ENCODE data around the gene TIMM44. TPM values are rescaled to one million over a fixed set of nuclear protein-coding genes. Genes with fewer than 3 reads are reported as not detected.
"Not testable (repeated sequence)": the region's sequence is repeated elsewhere in the genome, so short reads cannot be mapped to it uniquely, and the experiment has no call there.

TIMM44 gene
- total and polyA plus RNA-seq, 7 experiments from 2014 or later: 16.7 to 97.6 (median 67.5) TPM

DNA sequence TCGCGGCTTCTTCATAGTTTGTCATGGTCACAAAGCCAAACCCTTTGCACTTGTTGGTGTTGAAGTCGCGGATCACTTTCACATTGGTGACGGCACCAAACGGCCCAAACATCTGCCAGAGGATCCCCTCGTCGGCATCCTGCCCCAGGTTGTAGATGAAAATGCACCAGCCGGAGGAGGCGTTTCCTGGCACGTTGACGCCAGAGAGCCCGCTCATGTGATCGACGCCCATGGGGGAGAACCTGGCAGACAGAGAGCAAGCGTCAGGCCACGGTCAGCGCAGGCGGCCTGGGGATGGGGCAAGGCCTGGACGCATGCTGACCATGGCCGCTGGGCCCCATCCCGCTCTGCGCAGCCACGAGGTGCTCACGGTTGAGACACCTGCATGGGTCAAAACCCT is 20.1 kb upstream of the TIMM44 start:
- intact Hi-C loops (cut with micrococcal nuclease): no loop called here
- POLR2A ChIA-PET: no interaction called here

DNA sequence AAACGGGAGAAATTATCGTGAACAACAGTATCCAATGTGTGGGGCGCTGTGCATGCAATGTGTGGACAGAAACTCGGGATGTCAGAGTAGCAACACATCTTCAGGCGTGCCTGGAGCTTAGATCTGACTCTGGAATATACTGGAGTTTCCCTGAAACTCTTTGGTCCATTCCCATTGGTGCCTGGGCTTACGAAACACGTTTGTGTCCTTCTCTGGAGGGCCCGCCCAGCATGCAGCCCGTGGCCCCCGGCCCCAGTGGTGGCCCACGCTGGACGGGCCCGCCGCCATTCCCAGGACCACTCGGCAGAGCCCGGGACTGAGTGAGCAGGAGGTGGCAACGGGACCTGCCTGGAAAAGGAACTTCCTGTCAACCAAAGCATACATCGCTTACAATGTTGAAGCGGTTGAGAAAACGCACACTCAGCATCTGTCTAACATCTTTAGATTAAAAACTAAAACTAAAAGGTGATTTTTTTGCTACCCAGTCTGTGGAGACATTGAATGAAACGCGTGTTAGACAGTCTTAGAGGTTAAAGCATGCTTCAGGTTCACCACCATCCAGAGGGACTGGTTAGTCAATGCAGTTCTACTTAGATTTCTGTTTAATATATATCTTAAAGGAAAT is 19.3 kb upstream of the TIMM44 start:
- Histone ChIP-seq H3K4me3 (ENCODE audit: low read length) (no peak overlapping the region), H3K4me1 (ENCODE audit: control insufficient read depth in 2 of 2, insufficient read depth in 2 of 2, low read length in 2 of 2) (no peaks in the 10 kb centered on the region), H3K36me3 (ENCODE audit: control insufficient read depth in 2 of 3, insufficient read depth in 3 of 3, low read length in 3 of 3) (peaks cover 0 to 75% (median 16%) of the 10 kb centered on the region in 3 experiments), H3K27ac (ENCODE audit: low read depth, low read length) (no peak overlapping the region), H3K27me3 (ENCODE audit: control insufficient read depth in 2 of 2, insufficient read depth in 2 of 2, low read length in 2 of 2) (no peaks in the 10 kb centered on the region), H3K9me3 (ENCODE audit: control insufficient read depth in 2 of 3, low read length in 3 of 3) (no peaks in the 10 kb centered on the region)
- Mint-ChIP-seq H3K4me3 (no peak overlapping the region), H3K27me3 (no peaks in the 10 kb centered on the region), H3K4me1 (peaks cover 0 to 3% (median 0%) of the 10 kb centered on the region in 7 donors), H3K27ac (no peak overlapping the region), H3K36me3 (peaks cover 4 to 22% (median 9%) of the 10 kb centered on the region in 5 donors), H3K9me3 (no peaks in the 10 kb centered on the region)
- POLR2A ChIA-PET: no interaction called here
- no peak for DNase-seq
- CTCF ChIA-PET: no interaction called here
- ATAC-seq: no peak
- intact Hi-C loops (cut with micrococcal nuclease): no loop called here

More for the DNA sequence above, 20.1 kb upstream of the TIMM44 start:
- Histone ChIP-seq H3K27ac (ENCODE audit: low read depth, low read length) (no peak overlapping the region), H3K4me3 (ENCODE audit: low read length) (no peak overlapping the region), H3K27me3 (ENCODE audit: control insufficient read depth in 2 of 2, insufficient read depth in 2 of 2, low read length in 2 of 2) (no peaks in the 10 kb centered on the region), H3K36me3 (ENCODE audit: control insufficient read depth in 2 of 3, insufficient read depth in 3 of 3, low read length in 3 of 3) (peaks cover 0 to 79% (median 16%) of the 10 kb centered on the region in 3 experiments), H3K9me3 (ENCODE audit: control insufficient read depth in 2 of 3, low read length in 3 of 3) (no peaks in the 10 kb centered on the region), H3K4me1 (ENCODE audit: control insufficient read depth in 2 of 2, insufficient read depth in 2 of 2, low read length in 2 of 2) (no peaks in the 10 kb centered on the region)
- ATAC-seq (no peak), DNase-seq (no peak)
- no peaks in the 10 kb centered on the region for H3K27me3 Mint-ChIP-seq
- H3K4me1 Mint-ChIP-seq: peaks cover 0 to 3% (median 0%) of the 10 kb centered on the region in 7 donors
- no peaks in the 10 kb centered on the region for H3K9me3 Mint-ChIP-seq
- H3K36me3 Mint-ChIP-seq: peaks cover 4 to 23% (median 9%) of the 10 kb centered on the region in 5 donors
- no peak overlapping the region for H3K4me3 Mint-ChIP-seq
- CTCF ChIA-PET: no interaction called here
- no peak overlapping the region for H3K27ac Mint-ChIP-seq

DNA sequence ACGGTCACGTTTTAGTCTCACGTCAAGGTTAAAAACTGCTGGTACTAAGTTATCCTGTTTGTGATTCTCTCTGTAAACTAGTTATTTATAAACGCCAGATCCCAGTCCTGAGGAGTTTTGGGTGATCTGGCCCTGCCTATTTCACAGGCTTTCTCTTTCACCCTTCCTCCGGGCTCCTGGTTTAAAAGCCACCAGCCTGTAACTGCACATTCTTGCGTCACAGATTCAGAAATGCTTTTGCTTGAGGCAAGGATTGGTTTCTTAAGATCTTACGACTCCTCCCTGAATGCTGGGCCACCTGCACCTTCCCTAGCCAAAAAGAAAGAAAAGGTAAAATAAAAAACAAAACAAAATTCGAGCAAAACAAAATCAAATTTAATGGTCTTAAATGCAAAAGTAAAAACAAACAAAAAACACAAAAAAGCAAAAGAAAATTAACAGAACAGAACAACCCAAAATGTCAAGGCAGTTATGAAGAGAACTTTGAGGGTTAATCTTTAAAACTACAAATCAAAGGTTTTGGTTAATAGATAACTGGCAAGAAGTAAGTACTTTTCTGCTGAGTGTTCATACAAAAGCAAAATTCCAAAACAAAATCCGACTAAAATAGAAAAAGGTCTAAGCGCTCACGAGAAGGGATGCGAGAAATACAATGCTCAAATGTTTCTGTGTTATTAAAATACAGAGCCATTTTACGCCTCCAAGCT is 18.6 kb upstream of the TIMM44 start:
- Mint-ChIP-seq H3K27me3 (no peaks in the 10 kb centered on the region), H3K4me3 (no peak overlapping the region), H3K9me3 (no peaks in the 10 kb centered on the region), H3K36me3 (peaks cover 0 to 17% (median 9%) of the 10 kb centered on the region in 5 donors), H3K27ac (peak overlapping the region in 1 of 9 donors; percentile 27), H3K4me1 (peaks cover 0 to 3% (median 0%) of the 10 kb centered on the region in 7 donors)
- Histone ChIP-seq H3K36me3 (ENCODE audit: control insufficient read depth in 2 of 3, insufficient read depth in 3 of 3, low read length in 3 of 3) (peaks cover 0 to 69% (median 12%) of the 10 kb centered on the region in 3 experiments), H3K9me3 (ENCODE audit: control insufficient read depth in 2 of 3, low read length in 3 of 3) (no peaks in the 10 kb centered on the region), H3K27me3 (ENCODE audit: control insufficient read depth in 2 of 2, insufficient read depth in 2 of 2, low read length in 2 of 2) (no peaks in the 10 kb centered on the region), H3K4me1 (ENCODE audit: control insufficient read depth in 2 of 2, insufficient read depth in 2 of 2, low read length in 2 of 2) (no peaks in the 10 kb centered on the region), H3K27ac (ENCODE audit: low read depth, low read length) (no peak overlapping the region), H3K4me3 (ENCODE audit: low read length) (no peak overlapping the region)
- DNase-seq: no peak
- CTCF ChIA-PET: no interaction called here
- intact Hi-C loops (cut with micrococcal nuclease): no loop called here
- no peak for ATAC-seq
- POLR2A ChIA-PET: no interaction called here

DNA sequence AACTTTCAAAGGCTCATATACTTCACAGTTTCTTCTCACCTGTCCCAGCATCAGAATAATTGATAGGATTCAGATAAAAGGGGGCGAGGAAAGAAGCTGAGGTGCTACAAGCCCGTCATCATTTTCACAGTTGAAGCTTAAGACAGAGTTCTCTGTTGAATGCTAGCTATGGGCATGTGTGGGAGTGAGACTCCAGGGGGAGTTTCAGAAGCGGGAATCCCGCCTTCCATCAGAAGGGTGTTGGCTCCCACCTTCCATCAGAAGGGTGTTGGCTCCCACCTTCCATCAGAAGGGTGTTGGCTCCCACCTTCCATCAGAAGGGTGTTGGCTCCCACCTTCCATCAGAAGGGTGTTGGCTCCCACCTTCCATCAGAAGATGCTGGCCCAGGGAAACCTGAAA is 17.6 kb upstream of the TIMM44 start:
- H3K9me3 ChIP-seq (ENCODE audit: control insufficient read depth in 2 of 3, low read length in 3 of 3); H3K4me1 Mint-ChIP-seq; POLR2A ChIA-PET; H3K4me1 ChIP-seq (ENCODE audit: control insufficient read depth in 2 of 2, insufficient read depth in 2 of 2, low read length in 2 of 2); intact Hi-C loops (cut with micrococcal nuclease); H3K27me3 Mint-ChIP-seq; H3K27ac Mint-ChIP-seq; ATAC-seq; H3K4me3 ChIP-seq (ENCODE audit: low read length); H3K27me3 ChIP-seq (ENCODE audit: control insufficient read depth in 2 of 2, insufficient read depth in 2 of 2, low read length in 2 of 2); H3K4me3 Mint-ChIP-seq; H3K27ac ChIP-seq (ENCODE audit: low read depth, low read length); DNase-seq; H3K9me3 Mint-ChIP-seq: not testable (repeated sequence)
- CTCF ChIA-PET: interaction anchor here (0.8 kb wide), 1 partner anchor 26 kb away, joined by 3 read pairs; no protein-coding TSS in a partner anchor
- peaks cover 0 to 59% (median 12%) of the 10 kb centered on the region in 3 experiments for H3K36me3 ChIP-seq (ENCODE audit: control insufficient read depth in 2 of 3, insufficient read depth in 3 of 3, low read length in 3 of 3)
- H3K36me3 Mint-ChIP-seq: peaks cover 0 to 14% (median 6%) of the 10 kb centered on the region in 5 donors

DNA sequence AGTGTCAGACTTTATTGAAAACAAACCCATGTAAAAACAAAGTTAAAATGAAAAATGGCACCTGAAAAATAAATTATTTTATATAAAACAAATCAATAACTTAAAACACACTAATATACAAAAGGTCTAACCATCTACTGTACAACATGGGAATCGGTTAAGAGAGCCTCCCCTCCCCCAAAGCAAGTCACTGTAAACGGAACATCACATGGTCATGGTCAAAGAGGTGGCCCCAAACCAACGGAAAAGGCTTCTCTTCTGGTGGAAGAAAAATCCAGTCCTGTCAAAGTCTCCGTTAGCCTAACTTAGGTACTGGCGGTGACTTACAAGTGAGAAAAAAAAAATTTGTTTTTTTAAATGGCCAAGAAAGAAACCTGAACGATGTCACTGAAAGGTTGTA is 15.7 kb upstream of the TIMM44 start:
- ChIA-PET POLR2A (no interaction called here), CTCF (interaction anchor here (0.6 to 1.1 kb wide), 3 partner anchors 67 to 857 kb away, joined by 3 to 5 read pairs (median 3); no protein-coding TSS in a partner anchor)
- H3K27ac ChIP-seq (ENCODE audit: low read depth, low read length): no peak overlapping the region
- Mint-ChIP-seq H3K27ac (peak overlapping the region in 2 of 9 donors; percentile 42 to 59), H3K4me1 (peaks cover 0 to 2% (median 0%) of the 10 kb centered on the region in 7 donors), H3K36me3 (peaks cover 0 to 7% (median 4%) of the 10 kb centered on the region in 5 donors), H3K9me3 (no peaks in the 10 kb centered on the region), H3K4me3 (no peak overlapping the region), H3K27me3 (no peaks in the 10 kb centered on the region)
- no peak overlapping the region for H3K4me3 ChIP-seq (ENCODE audit: low read length)
- H3K27me3 ChIP-seq (ENCODE audit: control insufficient read depth in 2 of 2, insufficient read depth in 2 of 2, low read length in 2 of 2): no peaks in the 10 kb centered on the region
- H3K4me1 ChIP-seq (ENCODE audit: control insufficient read depth in 2 of 2, insufficient read depth in 2 of 2, low read length in 2 of 2): no peaks in the 10 kb centered on the region
- intact Hi-C loops (cut with micrococcal nuclease): loop anchor here in 1 of 2 donors (5.0 kb wide), 1 partner anchor 33 kb away; no protein-coding TSS in a partner anchor
- ATAC-seq: no peak
- no peaks in the 10 kb centered on the region for H3K9me3 ChIP-seq (ENCODE audit: control insufficient read depth in 2 of 3, low read length in 3 of 3)
- no peak for DNase-seq
- H3K36me3 ChIP-seq (ENCODE audit: control insufficient read depth in 2 of 3, insufficient read depth in 3 of 3, low read length in 3 of 3): peaks cover 0 to 41% (median 12%) of the 10 kb centered on the region in 3 experiments

DNA sequence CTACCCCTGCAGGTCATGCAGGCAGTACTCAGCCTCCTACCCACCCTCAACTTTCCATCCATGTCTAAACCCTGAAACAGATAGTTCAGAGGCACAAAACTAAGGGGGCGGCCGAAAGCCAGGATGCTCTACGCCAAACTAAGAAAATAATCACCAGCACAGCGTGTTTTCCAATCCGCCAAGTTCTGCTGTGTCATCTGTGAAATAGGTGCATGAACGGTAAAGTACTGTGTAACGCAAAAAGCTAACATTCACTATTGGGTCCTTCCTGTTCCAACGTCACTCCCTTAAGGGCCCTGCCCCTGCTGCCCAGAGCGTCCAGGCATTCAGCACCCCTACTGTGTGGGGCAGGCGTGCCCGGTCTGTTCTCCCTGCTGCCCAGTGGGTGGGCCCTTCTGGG is 12.2 kb upstream of the TIMM44 start:
- CTCF ChIA-PET: interaction anchor here (0.7 kb wide), 1 partner anchor 397 kb away, joined by 3 read pairs; no protein-coding TSS in a partner anchor
- H3K36me3 Mint-ChIP-seq: no peaks in the 10 kb centered on the region
- no peak overlapping the region for H3K27ac Mint-ChIP-seq
- no peak overlapping the region for H3K4me3 Mint-ChIP-seq
- no peak for DNase-seq
- intact Hi-C loops (cut with micrococcal nuclease): loop anchor here in 1 of 2 donors (5.0 kb wide), 1 partner anchor 37 kb away; no protein-coding TSS in a partner anchor
- peaks cover 0 to 5% (median 0%) of the 10 kb centered on the region in 3 experiments for H3K36me3 ChIP-seq (ENCODE audit: control insufficient read depth in 2 of 3, insufficient read depth in 3 of 3, low read length in 3 of 3)
- H3K27me3 ChIP-seq (ENCODE audit: control insufficient read depth in 2 of 2, insufficient read depth in 2 of 2, low read length in 2 of 2): no peaks in the 10 kb centered on the region
- no peak overlapping the region for H3K27ac ChIP-seq (ENCODE audit: low read depth, low read length)
- H3K9me3 ChIP-seq (ENCODE audit: control insufficient read depth in 2 of 3, low read length in 3 of 3): no peaks in the 10 kb centered on the region
- H3K27me3 Mint-ChIP-seq: no peaks in the 10 kb centered on the region
- no peak for ATAC-seq
- no peaks in the 10 kb centered on the region for H3K4me1 ChIP-seq (ENCODE audit: control insufficient read depth in 2 of 2, insufficient read depth in 2 of 2, low read length in 2 of 2)
- POLR2A ChIA-PET: interaction anchor here (0.6 kb wide), 2 partner anchors 256 to 1977 kb away, joined by 3 read pairs; no protein-coding TSS in a partner anchor
- H3K4me1 Mint-ChIP-seq: peaks cover 0 to 5% (median 0%) of the 10 kb centered on the region in 7 donors
- no peak overlapping the region for H3K4me3 ChIP-seq (ENCODE audit: low read length)
- H3K9me3 Mint-ChIP-seq: no peaks in the 10 kb centered on the region
